IMR-90 (cell line): ENCODE results near the gene FYB2. TPM values are rescaled to one million over a fixed set of nuclear protein-coding genes. Genes with fewer than 3 reads are reported as not detected.

ENCODE experiments used
- ATAC-seq: fragments of 200-7000 bp; cut with Tn5 transposase; 2 replicates; pipeline ENCODE4 v1.9.1; 2020; ENCODE audit warnings: low read depth, mild to moderate bottlenecking, moderate library complexity
- BruUV-seq: library from RNA; stranded (reverse); fragments of 400-500 nt; replicated peaks from 2 replicates; lab custom pipeline; 2021; lab: Mats Ljungman, UMichigan
- CTCF ChIA-PET: fragments of 300-600 bp; formaldehyde crosslinking; extraction: SDS; loops from one replicate; lab custom pipeline; 2021; ENCODE audit warnings: antibody characterized with exemption; lab: Yijun Ruan, JAX
- POLR2A ChIA-PET: fragments of 300-600 bp; sonication (Branson Sonifier 250); formaldehyde crosslinking; loops from one replicate; lab custom pipeline; 2022; ENCODE audit warnings: antibody characterized with exemption; ENCODE audit not compliant: unreplicated experiment; lab: Charles Lee
- DNase-seq: peaks from one replicate; pipeline ENCODE4 v3.0.0; 2013
- H2AFZ ChIP-seq: replicated peaks from 2 replicates; pipeline ENCODE3; 2013; ENCODE audit warnings: low read length, mild to moderate bottlenecking; ENCODE audit not compliant: poor library complexity
- H2AK5ac ChIP-seq: 2 replicates; pipeline ENCODE4 v1.6.1; 2013; ENCODE audit warnings: low read depth, low read length, inconsistent platforms
- H2AK9ac ChIP-seq: replicated peaks from 2 replicates; pipeline ENCODE3; 2013; ENCODE audit warnings: mild to moderate bottlenecking, low read depth, low read length, moderate library complexity; ENCODE audit not compliant: poor library complexity
- H2BK120ac ChIP-seq: 2 replicates; pipeline ENCODE4 v1.6.1; 2013; ENCODE audit warnings: low read depth, low read length, inconsistent platforms
- H2BK15ac ChIP-seq: 3 replicates; pipeline ENCODE4 v1.6.1; 2013; ENCODE audit warnings: low read depth, low read length, inconsistent platforms
- H2BK20ac ChIP-seq: 2 replicates; pipeline ENCODE4 v1.6.1; 2013; ENCODE audit warnings: low read depth, mild to moderate bottlenecking, inconsistent platforms, low read length, moderate library complexity
- H2BK5ac ChIP-seq: 2 replicates; pipeline ENCODE4 v1.6.1; 2013; ENCODE audit warnings: mild to moderate bottlenecking, low read depth, low read length, inconsistent platforms; ENCODE audit not compliant: poor library complexity, severe bottlenecking
- H3K14ac ChIP-seq: replicated peaks from 2 replicates; pipeline ENCODE4 v1.6.1; 2013; ENCODE audit warnings: low read depth, low read length, inconsistent platforms
- H3K18ac ChIP-seq: 2 replicates; pipeline ENCODE4 v1.6.1; 2013; ENCODE audit warnings: low read depth, low read length, control low read depth
- H3K23ac ChIP-seq: 2 replicates; pipeline ENCODE4 v1.6.1; 2013; ENCODE audit warnings: low read depth, low read length, inconsistent platforms
- H3K27ac ChIP-seq: 2 replicates; pipeline ENCODE4 v1.5.1; 2013; ENCODE audit warnings: mild to moderate bottlenecking, control low read depth, low read length; ENCODE audit not compliant: insufficient read depth
- H3K27me3 ChIP-seq: 2 replicates; pipeline ENCODE4 v1.6.1; 2013; ENCODE audit warnings: low read length; ENCODE audit not compliant: control insufficient read depth, insufficient read depth
- H3K36me3 ChIP-seq: 2 replicates; pipeline ENCODE4 v1.6.1; 2013; ENCODE audit warnings: low read length, mixed read lengths; ENCODE audit not compliant: control insufficient read depth, insufficient read depth
- H3K4ac ChIP-seq: 2 replicates; pipeline ENCODE4 v1.6.1; 2013; ENCODE audit warnings: low read depth, low read length, inconsistent platforms
- H3K4me1 ChIP-seq: 2 replicates; pipeline ENCODE4 v1.6.1; 2013; ENCODE audit warnings: low read length, mixed read lengths; ENCODE audit not compliant: control insufficient read depth, insufficient read depth
- H3K4me2 ChIP-seq: 2 replicates; pipeline ENCODE4 v1.6.1; 2013; ENCODE audit warnings: low read depth, mild to moderate bottlenecking, control low read depth, low read length, moderate library complexity
- H3K4me3 ChIP-seq: 2 replicates; pipeline ENCODE4 v1.5.1; 2013; ENCODE audit warnings: low read depth, mild to moderate bottlenecking, control low read depth, low read length, moderate library complexity; ENCODE audit not compliant: insufficient read depth
- H3K56ac ChIP-seq: 2 replicates; pipeline ENCODE4 v1.6.1; 2013; ENCODE audit warnings: low read length, inconsistent platforms; ENCODE audit not compliant: insufficient read depth; ENCODE audit errors: extremely low read depth
- H3K79me1 ChIP-seq, 2 experiments: 2 replicates each; pipeline ENCODE4 v1.6.1; 2013; ENCODE audit warnings: low read length in 2 of 2, inconsistent platforms in 1 of 2, low read depth in 1 of 2
- H3K9ac ChIP-seq: 2 replicates; pipeline ENCODE4 v1.6.1; 2013; ENCODE audit warnings: low read depth, low read length, control low read depth
- H3K9me1 ChIP-seq: 2 replicates; pipeline ENCODE4 v1.6.1; 2013; ENCODE audit warnings: low read length, inconsistent platforms; ENCODE audit not compliant: insufficient read depth
- H3K9me3 ChIP-seq: 2 replicates; pipeline ENCODE4 v1.6.1; 2013; ENCODE audit warnings: low read length; ENCODE audit not compliant: control insufficient read depth, insufficient read depth
- H4K20me1 ChIP-seq: 2 replicates; pipeline ENCODE4 v1.6.1; 2013; ENCODE audit warnings: low read length, inconsistent platforms; ENCODE audit not compliant: insufficient read depth
- H4K5ac ChIP-seq: 2 replicates; pipeline ENCODE4 v1.6.1; 2013; ENCODE audit warnings: mild to moderate bottlenecking, low read depth, low read length, control low read depth
- H4K8ac ChIP-seq, 2 experiments: 2 replicates each; pipeline ENCODE4 v1.6.1; 2013; ENCODE audit warnings: low read depth in 2 of 2, low read length in 2 of 2, control low read depth in 1 of 2, inconsistent platforms in 1 of 2
- H4K91ac ChIP-seq: 2 replicates; pipeline ENCODE4 v1.6.1; 2013; ENCODE audit warnings: low read depth, low read length, inconsistent platforms; ENCODE audit not compliant: insufficient read depth
- BHLHE40 ChIP-seq: fragments of 150-350 bp; IDR thresholded peaks from 2 replicates; pipeline ENCODE4 v1.6.1; 2016; ENCODE audit warnings: mild to moderate bottlenecking, low read depth, low read length
- MAFK ChIP-seq: IDR thresholded peaks from 2 replicates; pipeline ENCODE4 v1.6.1; 2012; ENCODE audit warnings: low read depth, low read length, improper control_type of control experiment
- MAZ ChIP-seq: IDR thresholded peaks from 2 replicates; pipeline ENCODE4 v1.6.1; 2012; ENCODE audit warnings: low read depth, mild to moderate bottlenecking, low read length, improper control_type of control experiment, moderate library complexity, borderline replicate concordance
- NFE2L2 ChIP-seq: fragments of 150-350 bp; IDR thresholded peaks from 2 replicates; pipeline ENCODE4 v1.6.1; 2016; ENCODE audit warnings: low read depth, mild to moderate bottlenecking, low read length
- SMC3 ChIP-seq: fragments of 150-350 bp; IDR thresholded peaks from 2 replicates; pipeline ENCODE4 v1.6.1; 2016; ENCODE audit warnings: low read depth, mild to moderate bottlenecking, antibody characterized with exemption, low read length, moderate library complexity
- USF2 ChIP-seq: fragments of 150-350 bp; IDR thresholded peaks from 2 replicates; pipeline ENCODE4 v1.6.1; 2017; ENCODE audit warnings: mild to moderate bottlenecking, antibody characterized with exemption, low read length, low read depth
- WGBS, 2 experiments: methylation state at CpG; one replicate each; pipeline versions ENCODE4 v1.1.5 to v1.1.7; 2013; ENCODE audit warnings: missing lambda C conversion rate in 2 of 2; ENCODE audit not compliant: insufficient read length in 1 of 2; ENCODE audit errors: extremely low coverage in 2 of 2; 5-methylcytosine and 5-hydroxymethylcytosine counted together
- dilution Hi-C: fragments of 300-500 bp; cut with HindIII; formaldehyde crosslinking; loops from one replicate; pipeline ENCODE4 v1.14.3; 2018; ENCODE audit warnings: low sequenced_read_pairs; ENCODE audit not compliant: unreplicated experiment
- in situ Hi-C: fragments of 300-500 bp; cut with MboI; formaldehyde crosslinking; loops from 3 replicates; pipeline ENCODE4 v1.14.3; 2019; ENCODE audit warnings: low sequenced_read_pairs, inconsistent platforms, mixed read lengths
- intact Hi-C: fragments of 100-400 bp; cut with micrococcal nuclease; formaldehyde crosslinking; loops from 2 replicates; pipeline ENCODE4 v1.10.0; 2022
- polyA plus RNA-seq, 3 experiments: library from polyadenylated mRNA; depleted of rRNA; stranded (reverse); fragments of >200 nt; gene quantifications; 2 replicates each; pipeline ENCODE4 v1.2.3, GENCODE V29; 2012; ENCODE audit warnings: low replicate concordance in 1 of 3
- total RNA-seq: library from RNA; depleted of rRNA; stranded (reverse); fragments of >200 nt; gene quantifications from 2 replicates; pipeline ENCODE4 v1.2.3, GENCODE V29; 2012

The FYB2 gene
- total and polyA plus RNA-seq, 2 of the 4 experiments (the other 2 are of a cell fraction) = under 0.01 TPM; not detected in 1

DNA sequence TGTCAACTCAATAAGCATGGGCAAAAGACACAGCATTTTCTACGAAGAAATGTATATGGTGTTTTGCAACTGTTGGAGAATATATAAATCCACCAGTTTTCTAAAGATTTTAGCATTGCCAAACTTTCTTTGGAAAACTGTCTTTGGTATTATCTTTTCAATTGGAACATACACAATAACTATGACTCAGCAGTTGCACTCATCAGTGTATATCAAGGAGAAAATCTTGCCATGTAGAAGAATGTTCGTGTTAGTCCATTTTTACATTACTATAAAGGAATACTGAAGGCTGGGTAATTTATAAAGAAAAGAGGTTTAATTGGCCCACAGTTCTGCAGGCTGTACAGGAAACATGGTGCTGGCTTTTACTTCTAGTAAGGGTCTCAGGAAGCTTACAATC, 133.0 kb downstream of the FYB2 start:
- no peaks in the 10 kb centered on the region for H3K36me3 ChIP-seq
- TF ChIP-seq NFE2L2 (peak; percentile 94), SMC3 (no peak), BHLHE40 (no peak), MAFK (peak; percentile 73), USF2 (no peak), MAZ (no peak)
- H3K9me1 ChIP-seq = no peaks in the 10 kb centered on the region; the same call in 1 of the 2 replicates
- no peak overlapping the region for H3K4me3 ChIP-seq
- no peaks in the 10 kb centered on the region for H3K27me3 ChIP-seq
- no peak overlapping the region for H3K4me2 ChIP-seq
- peak overlapping the region; percentile 90; the same call in 1 of the 2 replicates for H3K14ac ChIP-seq
- no CpG with 5 or more reads among the region's 2 CpGs for WGBS, 2 experiments
- no peaks in the 10 kb centered on the region for H3K9me3 ChIP-seq
- H2BK20ac ChIP-seq = peak overlapping the region; percentile 90
- no peak overlapping the region for H3K56ac ChIP-seq
- H2BK120ac ChIP-seq = peak overlapping the region; percentile 76; the same call in 1 of the 2 replicates
- no TSS peak for BruUV-seq
- peak overlapping the region; percentile 74 for H2BK5ac ChIP-seq
- H4K8ac ChIP-seq = peak overlapping the region in 1 of 2 experiments; percentile 72; a peak in 2 of 4 replicates
- H2AFZ ChIP-seq = peak overlapping the region; percentile 54
- H2BK15ac ChIP-seq = no peak overlapping the region
- CTCF ChIA-PET = no interaction called here
- ATAC-seq (peak; percentile 74), DNase-seq (peak; percentile 66)
- no peaks in the 10 kb centered on the region for H4K20me1 ChIP-seq
- H3K23ac ChIP-seq = peak overlapping the region; percentile 79; the same call in 1 of the 2 replicates
- in situ Hi-C loops (no loop called here), dilution Hi-C loops (no loop called here), intact Hi-C loops (no loop called here)
- H3K27ac ChIP-seq = peak overlapping the region; percentile 48; the same call in 1 of the 2 replicates
- no peaks in the 10 kb centered on the region for H3K79me1 ChIP-seq
- POLR2A ChIA-PET = no interaction called here
- 0 out of 2 replicates have a peak overlapping the region, but pooled peaks have one; percentile 1 for H4K5ac ChIP-seq
- no peak overlapping the region for H2AK9ac ChIP-seq
- peak overlapping the region; percentile 77; the same call in 1 of the 2 replicates for H4K91ac ChIP-seq
- H3K18ac ChIP-seq = peak overlapping the region; percentile 33; the same call in 1 of the 2 replicates
- peaks cover 4% of the 10 kb centered on the region for H3K4me1 ChIP-seq
- no peak overlapping the region for H2AK5ac ChIP-seq
- H3K4ac ChIP-seq = peak overlapping the region; percentile 79; the same call in 1 of the 2 replicates
- no peak overlapping the region for H3K9ac ChIP-seq
